GM18517 (cell line): ENCODE results near the gene CRACR2A.

Source experiments
- ATAC-seq: cut with Tn5 transposase; IDR thresholded peaks from one replicate; pipeline ENCODE4 v1.9.1; 2021; ENCODE audit warnings: mild to moderate bottlenecking, moderate library complexity; ENCODE audit not compliant: unreplicated experiment

Gene CRACR2A

GRCh38 chr12:3571323-3571722, 181.6 kb downstream of the CRACR2A start:
- no peak for ATAC-seq

GRCh38 chr12:3568695-3569094, 184.2 kb downstream of the CRACR2A start:
- ATAC-seq = no peak

GRCh38 chr12:3565985-3566384, 186.9 kb downstream of the CRACR2A start:
- no peak for ATAC-seq
